ENCODE results near the gene STAT5A.
"Not testable (repeated sequence)": the region's sequence is repeated elsewhere in the genome, so short reads cannot be mapped to it uniquely, and the experiment has no call there.

Gene STAT5A

DNA sequence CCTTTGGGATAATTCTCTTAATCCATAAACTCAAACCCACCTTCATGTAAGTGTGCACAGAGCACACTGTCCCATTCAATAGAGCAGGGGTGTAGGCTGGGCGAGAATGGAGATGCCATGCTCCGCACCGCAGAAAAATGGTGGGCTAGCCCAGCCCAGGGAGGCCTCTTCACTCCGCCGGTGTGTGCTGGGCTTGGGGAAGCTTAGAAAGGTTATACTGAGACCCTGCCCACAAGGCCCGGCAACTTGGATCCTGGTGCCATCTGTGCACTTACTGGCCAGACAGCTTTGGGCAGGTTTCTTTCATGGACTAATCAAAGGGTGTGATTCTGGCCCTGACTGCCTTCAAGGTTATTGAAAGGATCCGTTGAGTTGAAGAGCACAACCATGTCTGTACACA is 3.7 kb upstream of the STAT5A start:
- DNase-seq (ENCODE audit: insufficient read length, low spot score) (no peak), FAIRE-seq (no peak)
- TF ChIP-seq POLR2A (IDR thresholded peaks at IDR 0.05; ENCODE audit: low read depth, low read length), result no peak

DNA sequence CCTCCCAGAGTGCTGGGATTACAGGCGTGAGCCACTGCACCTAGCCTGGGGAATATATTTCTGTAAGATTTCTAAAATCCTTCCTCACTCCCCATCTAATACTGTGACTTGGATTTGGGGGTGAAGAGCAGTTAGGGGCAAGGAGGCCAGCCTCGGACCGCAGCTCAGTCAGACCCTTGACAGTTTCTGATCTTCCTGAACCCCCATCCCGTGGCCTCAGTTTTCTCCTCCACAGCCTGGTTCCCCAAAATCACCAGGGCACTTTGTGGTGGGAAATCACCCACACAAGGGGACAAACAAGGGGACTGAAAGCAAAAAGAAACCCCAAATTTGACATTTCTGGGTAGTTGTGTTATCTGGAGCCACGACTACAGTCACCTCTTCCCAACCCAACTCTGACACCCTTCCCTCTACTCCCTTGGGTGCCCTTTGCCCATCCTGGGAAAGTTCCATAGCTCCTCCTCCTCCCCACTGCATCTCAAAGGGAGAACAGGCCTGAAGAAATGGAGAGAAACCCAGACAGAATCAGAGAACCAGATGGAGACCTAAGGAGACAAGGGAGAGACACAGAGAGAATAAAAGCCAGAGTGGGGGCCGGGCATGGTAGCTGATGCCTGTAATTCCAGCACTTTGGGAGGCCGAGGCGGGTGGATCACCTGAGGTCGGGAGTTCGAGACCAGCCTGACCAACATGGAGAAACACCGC is 2.8 kb upstream of the STAT5A start:
- DNase-seq (ENCODE audit: insufficient read length, low spot score), result no peak
- TF ChIP-seq POLR2A (IDR thresholded peaks at IDR 0.05; ENCODE audit: low read depth, low read length), result no peak
- FAIRE-seq, result no peak

DNA sequence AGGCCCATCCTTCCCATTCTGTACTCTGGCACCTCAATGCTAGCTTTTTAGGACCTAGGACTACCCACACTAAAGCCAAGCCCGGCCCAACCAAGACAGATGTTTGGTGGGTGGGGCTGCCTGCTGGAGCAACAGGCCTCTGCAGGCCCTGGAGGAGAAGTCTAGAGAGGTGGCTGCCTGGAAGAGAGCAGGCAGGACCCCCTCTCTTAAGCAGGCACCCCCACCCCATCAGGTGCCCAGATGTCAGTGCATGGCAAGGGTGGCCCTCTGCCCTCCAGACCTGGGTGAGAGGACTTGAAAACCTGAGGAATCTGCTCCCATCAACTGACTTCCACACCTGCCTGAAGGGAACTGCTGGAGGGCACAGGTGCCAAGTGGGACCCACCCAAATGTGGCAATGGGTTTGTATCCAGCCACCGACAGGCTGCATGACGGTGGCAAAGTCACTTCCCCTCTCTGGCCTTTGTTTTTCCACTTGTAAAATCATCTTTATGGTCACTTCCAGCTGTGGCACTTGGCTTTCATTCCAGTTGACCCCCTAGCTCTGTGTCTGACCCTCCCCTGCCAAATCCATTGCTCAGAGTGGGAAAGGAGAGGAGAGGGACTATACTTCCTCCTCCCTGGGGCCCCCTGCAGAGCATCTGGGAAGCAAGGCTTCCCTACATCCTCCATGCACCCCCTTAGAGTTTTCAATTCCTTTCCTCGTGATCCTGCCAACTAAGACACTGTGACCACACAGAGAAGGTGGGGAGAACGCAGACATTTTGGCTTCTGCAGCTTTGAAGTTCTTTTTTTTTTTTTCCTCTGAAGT is 1.7 kb upstream of the STAT5A start:
- FAIRE-seq (no peak), DNase-seq (ENCODE audit: insufficient read length, low spot score) (no peak)
- no peak for TF ChIP-seq POLR2A (IDR thresholded peaks at IDR 0.05; ENCODE audit: low read depth, low read length)

- FAIRE-seq (no peak), DNase-seq (ENCODE audit: insufficient read length, low spot score) (no peak)
- no peak for TF ChIP-seq POLR2A (IDR thresholded peaks at IDR 0.05; ENCODE audit: low read depth, low read length)
Observed at GRCh38 chr17:42287305-42287976, 857 bp upstream of the STAT5A start.

DNA sequence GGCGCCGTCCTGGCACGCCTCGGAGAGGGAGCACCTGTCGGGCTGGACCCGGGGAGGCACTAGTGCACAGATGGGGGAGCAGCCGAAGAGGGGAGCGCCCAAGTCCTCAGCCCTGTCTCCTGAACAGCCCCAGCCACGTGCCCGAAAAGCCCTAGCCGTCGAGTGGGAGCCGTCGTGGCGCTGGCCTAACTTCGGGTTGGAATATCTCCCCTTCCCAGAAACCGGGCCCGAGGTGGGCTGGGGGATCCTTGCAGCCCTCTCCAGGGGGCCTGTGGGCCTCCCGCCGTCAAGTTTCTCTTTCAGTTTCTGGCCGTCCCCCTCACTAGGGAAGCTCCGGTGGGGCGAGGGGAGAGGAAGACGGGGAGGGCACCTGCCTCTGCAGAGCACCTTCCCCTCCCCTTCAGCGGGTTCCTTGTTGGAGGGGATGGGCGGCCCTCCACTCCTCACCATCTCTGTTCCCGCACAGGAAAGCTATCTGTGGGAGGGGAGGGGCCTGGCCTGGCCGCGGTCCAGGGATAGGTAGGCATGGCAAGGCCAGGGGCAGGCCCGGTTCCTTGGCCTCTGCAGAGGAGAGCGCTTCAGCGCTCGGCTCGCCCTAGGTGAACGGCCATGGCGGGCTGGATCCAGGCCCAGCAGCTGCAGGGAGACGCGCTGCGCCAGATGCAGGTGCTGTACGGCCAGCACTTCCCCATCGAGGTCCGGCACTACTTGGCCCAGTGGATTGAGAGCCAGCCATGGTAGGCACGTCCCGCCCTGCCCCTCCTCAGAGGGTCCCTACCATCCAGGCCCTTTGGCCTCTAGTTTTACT is 709 bp downstream of the STAT5A start:
- FAIRE-seq (no peak), DNase-seq (ENCODE audit: insufficient read length, low spot score) (no peak)
- no peak for TF ChIP-seq POLR2A (IDR thresholded peaks at IDR 0.05; ENCODE audit: low read depth, low read length)

DNA sequence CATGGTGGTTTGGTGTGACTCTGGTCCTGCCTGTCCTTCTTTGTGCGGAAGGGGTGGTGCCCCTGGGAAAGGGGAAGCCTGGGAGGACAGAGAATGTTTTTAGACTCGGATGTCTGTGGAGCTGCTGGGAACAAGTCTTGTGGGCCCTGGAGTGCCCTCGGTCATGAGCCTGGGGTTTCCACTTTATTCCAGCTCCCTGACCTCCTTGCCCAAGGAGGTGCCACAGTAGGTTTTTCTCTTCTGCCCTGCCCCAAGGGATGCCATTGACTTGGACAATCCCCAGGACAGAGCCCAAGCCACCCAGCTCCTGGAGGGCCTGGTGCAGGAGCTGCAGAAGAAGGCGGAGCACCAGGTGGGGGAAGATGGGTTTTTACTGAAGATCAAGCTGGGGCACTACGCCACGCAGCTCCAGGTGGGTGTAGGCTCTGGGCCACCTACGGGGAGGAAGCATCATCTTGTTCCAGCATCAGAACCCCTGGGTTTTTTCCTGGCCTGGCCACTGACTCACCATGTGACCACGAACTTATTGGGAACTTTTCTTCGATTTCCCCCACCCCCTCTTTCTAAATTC is 1.4 kb downstream of the STAT5A start:
- DNase-seq (ENCODE audit: insufficient read length, low spot score), result no peak
- no peak for TF ChIP-seq POLR2A (IDR thresholded peaks at IDR 0.05; ENCODE audit: low read depth, low read length)
- no peak for FAIRE-seq

- FAIRE-seq (no peak), DNase-seq (ENCODE audit: insufficient read length, low spot score) (no peak)
- no peak for TF ChIP-seq POLR2A (IDR thresholded peaks at IDR 0.05; ENCODE audit: low read depth, low read length)
Observed at GRCh38 chr17:42290577-42290976, 2.3 kb downstream of the STAT5A start.

- FAIRE-seq (no peak), DNase-seq (ENCODE audit: insufficient read length, low spot score) (no peak)
- TF ChIP-seq POLR2A (IDR thresholded peaks at IDR 0.05; ENCODE audit: low read depth, low read length), result no peak
Observed at GRCh38 chr17:42291129-42291528, 2.8 kb downstream of the STAT5A start.

GRCh38 chr17:42294469-42295398 is 6.4 kb downstream of the STAT5A start:
- no peak for TF ChIP-seq POLR2A (IDR thresholded peaks at IDR 0.05; ENCODE audit: low read depth, low read length)
- no peak for DNase-seq (ENCODE audit: insufficient read length, low spot score)
- no peak for FAIRE-seq

DNA sequence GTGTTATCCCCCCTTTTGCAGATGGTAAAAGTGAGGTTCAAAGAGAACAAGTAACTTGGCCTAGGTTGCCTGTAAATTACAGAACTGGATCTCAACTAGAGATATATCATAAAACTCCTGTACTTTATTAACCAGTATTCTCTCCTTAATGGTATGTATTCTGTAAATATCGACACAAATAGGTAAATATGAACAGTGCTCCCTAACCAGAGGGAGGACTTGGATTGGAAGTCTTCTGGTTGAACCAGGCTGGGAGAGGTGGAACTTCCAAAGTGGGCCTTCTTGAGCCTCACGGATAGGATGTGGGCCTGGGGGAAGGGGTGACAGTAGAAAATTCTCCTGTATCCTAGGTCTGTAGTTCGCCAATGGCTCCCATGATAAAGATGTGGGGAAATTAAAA is 7.7 kb downstream of the STAT5A start:
- FAIRE-seq, result no peak
- DNase-seq (ENCODE audit: insufficient read length, low spot score), result no peak
- TF ChIP-seq POLR2A (IDR thresholded peaks at IDR 0.05; ENCODE audit: low read depth, low read length), result no peak

- not testable (repeated sequence) for FAIRE-seq; DNase-seq (ENCODE audit: insufficient read length, low spot score)
Observed at GRCh38 chr17:42297775-42298174, 9.5 kb downstream of the STAT5A start.

- not testable (repeated sequence) for FAIRE-seq; DNase-seq (ENCODE audit: insufficient read length, low spot score)
Observed at GRCh38 chr17:42299361-42299760, 11.1 kb downstream of the STAT5A start.

DNA sequence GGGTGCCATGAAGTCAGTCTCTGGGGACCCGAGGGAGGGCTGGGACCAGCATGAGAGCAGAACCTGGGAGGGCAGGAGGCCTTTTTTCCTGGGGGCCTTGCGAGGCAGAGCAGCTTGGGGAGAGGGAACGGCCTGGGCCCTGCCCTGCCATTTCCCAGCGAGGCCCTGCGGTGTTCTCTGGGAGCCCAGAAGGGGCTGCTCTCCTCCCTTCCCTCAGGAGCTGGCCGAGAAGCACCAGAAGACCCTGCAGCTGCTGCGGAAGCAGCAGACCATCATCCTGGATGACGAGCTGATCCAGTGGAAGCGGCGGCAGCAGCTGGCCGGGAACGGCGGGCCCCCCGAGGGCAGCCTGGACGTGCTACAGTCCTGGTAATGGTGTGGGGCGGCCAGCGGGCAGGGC is 11.6 kb downstream of the STAT5A start:
- not testable (repeated sequence) for FAIRE-seq; DNase-seq (ENCODE audit: insufficient read length, low spot score)

Data from H54 (cell line).